TTC549 (cell line): ENCODE measurements around the gene TXN2.
"Not testable (repeated sequence)": the region's sequence is repeated elsewhere in the genome, so short reads cannot be mapped to it uniquely, and the experiment has no call there.

Experiments used
- FAIRE-seq: peaks from 2 replicates; lab custom pipeline; 2012; peaks lifted over from hg19 to GRCh38; lab: Jason Lieb, UNC

The TXN2 gene

DNA sequence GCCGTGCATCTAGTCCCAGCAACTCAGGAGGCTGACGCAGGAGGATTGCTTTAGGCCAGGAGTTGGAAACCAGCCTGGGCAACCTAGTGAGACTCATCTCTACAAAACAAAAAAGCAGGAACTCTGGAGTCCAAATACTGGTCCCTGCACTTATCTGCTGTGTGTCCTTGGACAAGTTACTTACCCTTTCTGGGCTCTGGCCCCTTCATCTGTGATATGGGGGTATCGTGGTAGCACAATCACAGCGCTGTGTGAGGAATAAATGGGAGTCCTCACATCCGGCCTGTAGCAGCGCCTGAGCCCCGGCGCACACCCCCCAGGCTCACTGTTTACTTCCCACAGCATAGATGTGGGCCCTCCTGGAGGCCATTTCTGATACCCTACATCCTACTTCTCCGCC lies 49.5 kb downstream of the TXN2 start:
- no peak for FAIRE-seq

GRCh38 chr22:36430863-36431262 lies 50.6 kb downstream of the TXN2 start:
- FAIRE-seq, result no peak

DNA sequence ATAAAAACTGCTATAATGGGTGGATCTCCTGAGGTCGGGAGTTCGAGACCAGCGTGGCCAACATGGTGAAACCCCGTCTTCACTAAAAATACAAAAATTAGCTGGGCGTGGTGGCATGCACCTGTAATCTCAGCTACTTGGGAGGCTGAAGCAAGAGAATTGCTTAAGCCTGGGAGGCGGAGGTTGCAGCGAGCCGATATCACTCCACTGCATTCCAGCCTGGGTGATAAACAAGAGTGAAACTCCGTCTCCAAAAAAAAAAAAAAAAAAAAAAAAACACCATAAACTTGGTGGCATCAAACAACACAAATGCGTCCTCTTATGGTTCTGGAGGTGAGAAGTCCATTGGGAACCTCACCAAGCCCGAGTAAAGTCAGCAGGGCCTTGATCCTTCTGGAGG lies 53.5 kb downstream of the TXN2 start:
- not testable (repeated sequence) for FAIRE-seq

DNA sequence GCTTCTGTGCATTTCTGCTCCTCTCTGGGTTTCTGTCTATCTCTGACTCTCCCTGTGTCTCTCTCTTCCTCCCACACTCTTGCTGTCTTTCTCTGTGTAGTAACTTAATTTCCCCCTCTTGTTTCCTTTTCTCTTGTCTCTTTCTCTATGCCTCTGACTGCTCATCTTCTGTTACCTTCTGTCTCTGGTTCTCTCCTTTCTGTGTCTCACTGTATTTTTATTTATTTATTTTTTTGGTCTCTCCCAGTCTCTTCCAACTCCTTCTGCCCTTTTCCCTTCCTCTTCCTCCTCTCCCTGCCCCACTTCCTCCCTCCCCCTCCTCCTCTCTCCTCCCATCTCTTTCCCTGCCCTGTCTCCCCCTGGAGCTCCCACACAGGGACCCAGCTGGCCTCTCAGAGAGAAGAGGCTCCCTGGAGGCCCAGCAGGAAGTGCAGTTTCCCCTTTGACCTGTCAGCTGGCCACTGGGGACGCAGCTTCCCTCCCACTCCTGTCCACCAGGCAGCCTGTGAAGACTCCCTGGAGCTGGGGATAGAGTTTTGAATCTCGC lies 55.4 kb downstream of the TXN2 start:
- FAIRE-seq, result no peak

- FAIRE-seq, result no peak
Observed at GRCh38 chr22:36424901-36425579, 56.4 kb downstream of the TXN2 start.

DNA sequence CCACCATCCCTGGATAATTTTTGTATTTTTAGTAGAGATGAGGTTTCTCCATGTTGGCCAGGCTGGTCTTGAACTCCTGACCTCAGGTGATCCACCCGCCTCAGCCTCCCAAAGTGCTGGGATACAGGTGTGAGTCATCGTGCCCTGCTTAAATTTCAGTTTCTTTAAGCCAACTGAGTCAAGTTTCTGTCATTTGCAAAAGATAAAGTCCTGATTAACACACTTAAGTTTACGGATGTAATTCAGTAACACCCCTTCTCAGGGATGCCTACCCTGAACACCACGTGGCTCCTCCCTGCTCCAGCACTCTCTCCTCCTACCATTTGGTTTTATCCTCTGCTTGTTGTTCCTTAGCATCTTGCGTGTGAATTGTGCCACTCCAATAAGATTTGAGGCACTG lies 57.0 kb downstream of the TXN2 start:
- not testable (repeated sequence) for FAIRE-seq

DNA sequence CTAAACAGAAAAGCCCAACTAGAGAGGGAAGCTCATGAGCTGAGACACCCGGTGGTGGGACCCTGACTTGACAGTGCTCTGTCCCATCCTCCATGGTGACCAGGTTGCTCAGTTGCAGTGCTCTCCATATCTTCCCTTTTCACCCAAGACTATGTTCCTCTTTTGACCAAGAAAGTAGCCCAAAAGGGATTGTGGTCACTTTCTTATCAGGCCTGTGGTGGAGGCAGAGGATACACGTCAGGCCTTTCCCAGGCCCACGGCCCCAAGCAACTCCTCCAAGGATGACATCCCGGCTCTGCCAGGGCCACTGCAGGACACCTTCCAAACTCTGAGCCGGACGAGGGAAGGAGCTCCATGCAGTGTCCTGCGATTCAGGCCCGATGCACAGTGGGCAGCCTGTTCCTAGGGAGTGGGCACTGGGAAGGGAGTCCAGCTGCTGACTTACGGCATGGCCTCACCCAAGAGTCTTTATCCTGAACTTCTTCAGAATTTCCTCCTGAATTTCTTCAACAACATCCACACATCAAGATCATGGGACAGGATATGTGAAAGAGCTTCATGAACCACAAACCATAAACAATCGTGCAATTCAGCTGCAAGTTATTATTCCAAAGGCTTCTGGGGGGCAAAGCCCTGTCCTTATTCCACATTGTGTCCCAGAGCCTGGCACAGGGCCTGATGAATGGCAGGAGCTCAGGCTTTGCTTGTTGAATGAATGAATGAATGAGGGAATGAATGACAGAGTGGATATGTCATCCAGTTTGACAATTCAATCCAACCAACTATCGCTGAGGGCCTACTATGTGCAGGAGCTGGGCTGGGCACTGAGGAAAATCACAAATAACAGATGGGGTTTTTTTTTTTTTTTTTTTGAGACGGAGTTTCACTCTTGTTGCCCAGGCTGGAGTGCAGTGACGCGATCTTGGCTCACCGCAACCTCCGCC lies 57.7 kb downstream of the TXN2 start:
- FAIRE-seq, result no peak

DNA sequence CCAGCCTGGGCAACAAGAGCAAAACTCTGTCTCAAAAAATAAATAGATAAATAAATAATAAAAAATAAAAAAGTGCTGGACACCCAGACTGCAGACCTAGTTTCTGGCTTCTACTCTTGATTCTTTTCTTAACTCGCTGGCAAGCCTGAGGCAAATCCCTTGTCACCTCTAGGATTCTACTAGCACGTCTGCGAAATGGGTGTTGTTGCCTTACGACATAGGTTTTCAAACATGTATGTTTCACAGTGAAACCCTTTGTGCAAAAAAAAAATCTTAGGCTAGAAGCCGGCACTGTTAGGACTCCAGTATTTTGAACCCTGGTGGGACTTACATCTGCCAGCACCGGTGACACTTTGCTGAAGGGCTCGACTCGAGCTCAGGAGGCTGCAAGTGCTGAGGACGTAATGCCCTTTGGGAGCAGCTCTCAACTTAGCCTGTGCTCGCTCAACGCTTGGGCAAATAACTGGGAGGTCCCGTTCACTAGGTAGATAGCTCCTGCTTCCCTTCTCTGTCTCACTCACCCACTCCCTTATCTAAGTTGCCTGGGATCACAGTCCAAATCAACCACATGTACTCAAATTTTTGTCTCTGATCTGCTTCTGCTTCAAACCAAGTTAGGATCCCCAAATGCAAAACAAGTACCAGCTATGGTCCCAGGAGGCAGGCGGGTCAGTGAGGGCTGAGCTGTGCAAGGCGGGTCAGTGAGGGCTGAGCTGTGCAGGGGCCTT lies 59.0 kb downstream of the TXN2 start:
- FAIRE-seq, result no peak

DNA sequence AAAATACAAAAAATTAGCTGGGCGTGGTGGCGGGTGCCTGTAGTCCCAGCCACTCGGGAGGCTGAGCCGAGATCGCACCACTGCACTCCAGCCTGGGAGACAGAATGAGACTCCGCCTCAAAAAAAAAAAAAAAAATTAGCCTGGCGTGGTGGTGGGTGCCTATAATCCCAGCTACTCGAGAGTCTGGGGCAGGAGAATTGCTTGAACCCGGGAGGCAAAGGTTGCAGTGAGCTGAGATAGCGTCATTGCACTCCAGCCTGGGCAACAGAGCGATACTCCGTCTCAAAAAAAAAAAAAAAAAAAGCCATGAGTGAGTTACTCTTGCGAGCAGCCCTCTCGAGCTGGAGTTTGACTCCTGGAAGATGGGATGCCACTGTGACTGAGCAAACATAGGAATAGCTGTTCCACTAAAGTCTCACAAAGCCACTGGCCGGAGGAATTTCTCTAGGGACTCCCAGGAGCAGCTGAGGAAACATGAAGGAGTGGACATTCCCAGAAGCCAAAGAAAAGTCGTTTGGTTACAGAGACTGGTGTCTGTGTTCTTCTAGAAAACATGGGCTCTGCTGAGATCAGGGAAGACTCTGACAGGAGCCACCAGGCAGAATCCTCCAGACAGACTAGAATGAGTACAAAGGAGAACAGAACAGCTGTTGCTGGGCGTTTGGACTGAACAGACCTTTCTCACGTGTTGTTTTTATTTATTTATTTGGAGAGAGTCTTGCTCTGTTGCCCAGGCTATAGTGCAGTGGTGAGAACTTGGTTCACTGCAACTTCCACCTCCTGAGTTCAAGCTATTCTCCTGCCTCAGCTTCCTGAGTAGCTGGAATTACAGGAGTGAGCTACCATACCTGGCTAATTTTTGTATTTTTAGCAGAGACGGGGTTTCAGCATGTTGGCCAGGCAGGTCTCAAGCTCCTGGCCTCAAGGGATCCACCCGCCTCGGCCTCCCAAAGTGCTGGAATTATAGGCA lies 61.2 kb downstream of the TXN2 start:
- no peak for FAIRE-seq

GRCh38 chr22:36419177-36419911 lies 62.1 kb downstream of the TXN2 start:
- FAIRE-seq, result no peak

DNA sequence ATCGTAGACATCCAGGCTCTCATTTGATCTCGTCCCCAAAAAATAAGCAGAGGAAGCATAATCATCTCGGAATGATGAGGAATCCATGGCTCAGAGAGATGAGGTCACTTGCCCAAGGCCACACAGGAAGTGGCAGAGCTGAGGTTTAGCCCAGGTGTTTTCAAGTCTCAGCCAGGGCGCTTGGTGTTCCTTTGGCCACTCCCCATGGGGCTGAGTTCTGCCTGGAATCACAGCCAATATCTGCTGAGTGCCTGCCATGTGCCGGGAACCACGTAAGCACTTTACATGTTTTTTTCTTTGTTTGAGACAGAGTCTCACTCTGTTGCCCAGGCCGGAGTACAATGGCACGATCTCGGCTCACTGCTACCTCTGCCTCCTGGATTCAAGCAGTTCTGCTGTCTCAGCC lies 64.2 kb downstream of the TXN2 start:
- no peak for FAIRE-seq
